Neural progenitor cell (in vitro differentiated cells): Measurements from ENCODE around the gene IER5.

Experiments
- CTCF ChIP-seq: fragments of 200-600 bp; sonication (generic); IDR thresholded peaks from 2 replicates; pipeline ENCODE4 v1.5.1; 2017; ENCODE audit warnings: antibody characterized with exemption, mild to moderate bottlenecking
- EZH2 ChIP-seq: fragments of 200-600 bp; sonication (generic); IDR thresholded peaks from 2 replicates; pipeline ENCODE4 v1.6.1; 2017; ENCODE audit warnings: antibody characterized with exemption, mild to moderate bottlenecking, moderate library complexity
- EZH2phosphoT487 ChIP-seq: fragments of 200-600 bp; sonication (generic); IDR thresholded peaks from 2 replicates; pipeline ENCODE4 v1.6.1; 2017; ENCODE audit warnings: antibody characterized with exemption

GRCh38 chr1:181110013-181110412 lies 21.5 kb downstream of the IER5 start:
- TF ChIP-seq CTCF = no peak
- TF ChIP-seq EZH2 = no peak
- no peak for TF ChIP-seq EZH2phosphoT487
